ENCODE data around the gene DUOXA1.

DUOXA1 gene

GRCh38 chr15:45091576-45091975 lies 38.1 kb downstream of the DUOXA1 start:
- peaks cover 0 to 10% (median 0%) of the 10 kb centered on the region in 5 experiments for H3K27me3 ChIP-seq (replicated peaks in 2 of 5; ENCODE audit: control insufficient read depth in 4 of 5, insufficient read depth in 5 of 5, low read length in 4 of 5)
- ChIA-PET CTCF (no interaction called here), POLR2A (no interaction called here)
- 100% methylated on average over 2 of the region's 2 CpGs for WGBS (ENCODE audit: insufficient coverage)
- no peak overlapping the region for H3K4me3 ChIP-seq (ENCODE audit: control insufficient read depth in 1 of 7, extremely low read depth in 1 of 7, insufficient read depth in 4 of 7, low read depth in 2 of 7, low read length in 6 of 7)
- H3K36me3 ChIP-seq (ENCODE audit: control insufficient read depth in 4 of 4, insufficient read depth in 4 of 4, low read length in 3 of 4) = no peaks in the 10 kb centered on the region
- DNase-seq = no peak
- no peaks in the 10 kb centered on the region for H3K4me1 ChIP-seq (ENCODE audit: control extremely low read depth in 1 of 4, control insufficient read depth in 4 of 4, insufficient read depth in 4 of 4, low read length in 3 of 4)
- no peak overlapping the region for H3K27ac ChIP-seq (ENCODE audit: insufficient read depth in 1 of 2, low read depth in 1 of 2, low read length in 2 of 2, poor library complexity in 1 of 2, severe bottlenecking in 2 of 2)
- no peaks in the 10 kb centered on the region for H3K9me3 ChIP-seq (ENCODE audit: control extremely low read depth in 1 of 5, control insufficient read depth in 4 of 5, insufficient read depth in 2 of 5, low read depth in 1 of 5, low read length in 4 of 5)

DNA sequence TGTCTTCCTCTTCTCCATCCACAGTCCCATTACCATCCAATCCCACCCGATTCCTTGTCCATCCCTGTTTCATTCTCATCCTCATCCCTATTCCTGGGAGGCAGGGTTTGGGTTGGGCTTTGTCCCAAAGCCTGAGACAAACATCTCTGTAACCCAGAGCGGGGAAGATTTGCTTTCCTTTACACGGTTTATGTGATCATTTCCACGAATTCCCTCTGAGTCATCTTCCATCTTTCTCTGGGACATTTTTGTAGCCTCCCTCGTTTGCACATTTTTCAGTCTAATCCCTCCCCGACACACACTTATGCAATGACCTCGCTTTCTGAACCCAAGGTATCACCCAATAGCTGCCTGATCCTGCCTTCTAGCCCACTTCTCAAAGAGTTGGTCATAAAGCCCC lies 38.5 kb downstream of the DUOXA1 start:
- ChIA-PET CTCF (no interaction called here), POLR2A (no interaction called here)
- no peak overlapping the region for H3K27ac ChIP-seq (ENCODE audit: insufficient read depth in 1 of 2, low read depth in 1 of 2, low read length in 2 of 2, poor library complexity in 1 of 2, severe bottlenecking in 2 of 2)
- no peak for DNase-seq
- no peaks in the 10 kb centered on the region for H3K36me3 ChIP-seq (ENCODE audit: control insufficient read depth in 4 of 4, insufficient read depth in 4 of 4, low read length in 3 of 4)
- no peaks in the 10 kb centered on the region for H3K4me1 ChIP-seq (ENCODE audit: control extremely low read depth in 1 of 4, control insufficient read depth in 4 of 4, insufficient read depth in 4 of 4, low read length in 3 of 4)
- no peak overlapping the region for H3K4me3 ChIP-seq (ENCODE audit: control insufficient read depth in 1 of 7, extremely low read depth in 1 of 7, insufficient read depth in 4 of 7, low read depth in 2 of 7, low read length in 6 of 7)
- H3K27me3 ChIP-seq (replicated peaks in 2 of 5; ENCODE audit: control insufficient read depth in 4 of 5, insufficient read depth in 5 of 5, low read length in 4 of 5) = peaks cover 0 to 10% (median 0%) of the 10 kb centered on the region in 5 experiments
- no peaks in the 10 kb centered on the region for H3K9me3 ChIP-seq (ENCODE audit: control extremely low read depth in 1 of 5, control insufficient read depth in 4 of 5, insufficient read depth in 2 of 5, low read depth in 1 of 5, low read length in 4 of 5)
- 74% methylated on average over 7 of the region's 7 CpGs for WGBS (ENCODE audit: insufficient coverage)

GRCh38 chr15:45089712-45090373 lies 39.8 kb downstream of the DUOXA1 start:
- POLR2A ChIA-PET = no interaction called here
- 71% methylated on average over 1 of the region's 3 CpGs for WGBS (ENCODE audit: insufficient coverage)

GRCh38 chr15:45088801-45089711 lies 40.6 kb downstream of the DUOXA1 start:
- H3K36me3 ChIP-seq (ENCODE audit: control insufficient read depth in 4 of 4, insufficient read depth in 4 of 4, low read length in 3 of 4) = no peaks in the 10 kb centered on the region
- CTCF ChIA-PET = no interaction called here
- no peak overlapping the region for H3K4me3 ChIP-seq (ENCODE audit: control insufficient read depth in 1 of 7, extremely low read depth in 1 of 7, insufficient read depth in 4 of 7, low read depth in 2 of 7, low read length in 6 of 7)
- H3K27ac ChIP-seq (ENCODE audit: insufficient read depth in 1 of 2, low read depth in 1 of 2, low read length in 2 of 2, poor library complexity in 1 of 2, severe bottlenecking in 2 of 2) = no peak overlapping the region
- no peaks in the 10 kb centered on the region for H3K4me1 ChIP-seq (ENCODE audit: control extremely low read depth in 1 of 4, control insufficient read depth in 4 of 4, insufficient read depth in 4 of 4, low read length in 3 of 4)
- WGBS (ENCODE audit: insufficient coverage) = 96% methylated on average over 5 of the region's 10 CpGs
- no peak for DNase-seq
- POLR2A ChIA-PET = no interaction called here
- H3K9me3 ChIP-seq (ENCODE audit: control extremely low read depth in 1 of 5, control insufficient read depth in 4 of 5, insufficient read depth in 2 of 5, low read depth in 1 of 5, low read length in 4 of 5) = no peaks in the 10 kb centered on the region
- H3K27me3 ChIP-seq (replicated peaks in 2 of 5; ENCODE audit: control insufficient read depth in 4 of 5, insufficient read depth in 5 of 5, low read length in 4 of 5) = peaks cover 0 to 10% (median 0%) of the 10 kb centered on the region in 5 experiments

More at GRCh38 chr15:45089712-45090373, 39.8 kb downstream of the DUOXA1 start:
- CTCF ChIA-PET = no interaction called here
- DNase-seq = peak in 1 of 3 donors; percentile 40
- Histone ChIP-seq H3K27me3 (replicated peaks in 2 of 5; ENCODE audit: control insufficient read depth in 4 of 5, insufficient read depth in 5 of 5, low read length in 4 of 5) (peaks cover 0 to 10% (median 0%) of the 10 kb centered on the region in 5 experiments), H3K4me3 (ENCODE audit: control insufficient read depth in 1 of 7, extremely low read depth in 1 of 7, insufficient read depth in 4 of 7, low read depth in 2 of 7, low read length in 6 of 7) (no peak overlapping the region), H3K27ac (ENCODE audit: insufficient read depth in 1 of 2, low read depth in 1 of 2, low read length in 2 of 2, poor library complexity in 1 of 2, severe bottlenecking in 2 of 2) (no peak overlapping the region), H3K36me3 (ENCODE audit: control insufficient read depth in 4 of 4, insufficient read depth in 4 of 4, low read length in 3 of 4) (no peaks in the 10 kb centered on the region), H3K9me3 (ENCODE audit: control extremely low read depth in 1 of 5, control insufficient read depth in 4 of 5, insufficient read depth in 2 of 5, low read depth in 1 of 5, low read length in 4 of 5) (no peaks in the 10 kb centered on the region), H3K4me1 (ENCODE audit: control extremely low read depth in 1 of 4, control insufficient read depth in 4 of 4, insufficient read depth in 4 of 4, low read length in 3 of 4) (no peaks in the 10 kb centered on the region)

- ChIA-PET CTCF (no interaction called here), POLR2A (interaction anchor here (0.5 kb wide), 1 partner anchor 275 kb away, joined by 3 read pairs; no protein-coding TSS in a partner anchor)
These were observed 42.2 kb downstream of the DUOXA1 start for GRCh38 chr15:45087513-45087912.

DNA sequence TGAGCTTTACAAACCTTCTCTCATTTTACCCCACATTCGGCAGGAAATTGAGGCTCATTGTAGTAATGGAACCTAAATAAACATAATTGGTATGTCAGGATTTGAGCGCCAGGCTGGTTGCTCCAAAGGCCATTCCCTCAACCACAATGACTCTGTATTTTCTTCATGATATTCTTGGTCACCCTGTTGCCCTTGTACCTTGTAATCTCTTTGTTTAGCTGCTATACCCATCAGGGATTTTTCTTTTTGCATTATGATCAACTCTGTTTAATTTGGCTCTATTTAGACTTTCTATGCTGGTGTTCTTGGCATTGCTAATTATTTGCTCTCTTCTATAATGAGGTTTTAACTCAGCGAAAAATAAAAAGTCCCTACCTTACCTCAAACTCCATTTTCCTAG lies 45.5 kb downstream of the DUOXA1 start:
- POLR2A ChIA-PET = no interaction called here
- peaks cover 0 to 5% (median 0%) of the 10 kb centered on the region in 5 experiments for H3K27me3 ChIP-seq (replicated peaks in 2 of 5; ENCODE audit: control insufficient read depth in 4 of 5, insufficient read depth in 5 of 5, low read length in 4 of 5)
- H3K27ac ChIP-seq (ENCODE audit: insufficient read depth in 1 of 2, low read depth in 1 of 2, low read length in 2 of 2, poor library complexity in 1 of 2, severe bottlenecking in 2 of 2) = no peak overlapping the region
- H3K9me3 ChIP-seq (ENCODE audit: control extremely low read depth in 1 of 5, control insufficient read depth in 4 of 5, insufficient read depth in 2 of 5, low read depth in 1 of 5, low read length in 4 of 5) = no peaks in the 10 kb centered on the region
- no peak overlapping the region for H3K4me3 ChIP-seq (ENCODE audit: control insufficient read depth in 1 of 7, extremely low read depth in 1 of 7, insufficient read depth in 4 of 7, low read depth in 2 of 7, low read length in 6 of 7)
- WGBS (ENCODE audit: insufficient coverage) = 100% methylated on average over 1 of the region's 3 CpGs
- CTCF ChIA-PET = no interaction called here
- H3K4me1 ChIP-seq (ENCODE audit: control extremely low read depth in 1 of 4, control insufficient read depth in 4 of 4, insufficient read depth in 4 of 4, low read length in 3 of 4) = no peaks in the 10 kb centered on the region
- DNase-seq = peak in 1 of 3 donors; percentile 4
- no peaks in the 10 kb centered on the region for H3K36me3 ChIP-seq (ENCODE audit: control insufficient read depth in 4 of 4, insufficient read depth in 4 of 4, low read length in 3 of 4)

More at GRCh38 chr15:45087513-45087912, 42.2 kb downstream of the DUOXA1 start:
- WGBS (ENCODE audit: insufficient coverage) = 80% methylated on average over 1 of the region's 1 CpG
- Histone ChIP-seq H3K36me3 (ENCODE audit: control insufficient read depth in 4 of 4, insufficient read depth in 4 of 4, low read length in 3 of 4) (no peaks in the 10 kb centered on the region), H3K27ac (ENCODE audit: insufficient read depth in 1 of 2, low read depth in 1 of 2, low read length in 2 of 2, poor library complexity in 1 of 2, severe bottlenecking in 2 of 2) (no peak overlapping the region), H3K4me3 (ENCODE audit: control insufficient read depth in 1 of 7, extremely low read depth in 1 of 7, insufficient read depth in 4 of 7, low read depth in 2 of 7, low read length in 6 of 7) (no peak overlapping the region), H3K4me1 (ENCODE audit: control extremely low read depth in 1 of 4, control insufficient read depth in 4 of 4, insufficient read depth in 4 of 4, low read length in 3 of 4) (no peaks in the 10 kb centered on the region), H3K9me3 (ENCODE audit: control extremely low read depth in 1 of 5, control insufficient read depth in 4 of 5, insufficient read depth in 2 of 5, low read depth in 1 of 5, low read length in 4 of 5) (no peaks in the 10 kb centered on the region), H3K27me3 (replicated peaks in 2 of 5; ENCODE audit: control insufficient read depth in 4 of 5, insufficient read depth in 5 of 5, low read length in 4 of 5) (peaks cover 0 to 10% (median 0%) of the 10 kb centered on the region in 5 experiments)
- DNase-seq = peak in 2 of 3 donors; percentile 4 to 11

DNA sequence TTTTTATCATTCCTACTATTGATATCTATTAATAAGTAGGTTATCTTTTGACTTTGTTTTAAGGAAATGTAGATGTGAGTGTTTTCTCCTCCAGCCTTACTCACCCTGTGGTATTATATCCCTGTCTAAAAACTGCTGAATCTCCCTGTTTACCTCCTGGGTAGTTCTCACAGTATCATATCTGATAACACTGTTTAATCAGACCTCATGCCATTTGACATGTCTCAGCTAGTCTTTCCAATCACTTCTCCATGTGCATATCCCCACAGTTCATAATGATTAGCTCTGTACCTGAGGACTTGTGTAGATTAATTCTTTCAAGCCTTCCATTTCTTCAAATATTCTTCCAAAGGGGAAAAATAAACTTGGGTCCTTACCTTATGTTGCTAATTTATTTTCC lies 46.5 kb downstream of the DUOXA1 start:
- Histone ChIP-seq H3K36me3 (ENCODE audit: control insufficient read depth in 4 of 4, insufficient read depth in 4 of 4, low read length in 3 of 4) (no peaks in the 10 kb centered on the region), H3K27me3 (replicated peaks in 2 of 5; ENCODE audit: control insufficient read depth in 4 of 5, insufficient read depth in 5 of 5, low read length in 4 of 5) (peaks cover 0 to 3% (median 0%) of the 10 kb centered on the region in 5 experiments), H3K27ac (ENCODE audit: insufficient read depth in 1 of 2, low read depth in 1 of 2, low read length in 2 of 2, poor library complexity in 1 of 2, severe bottlenecking in 2 of 2) (no peak overlapping the region), H3K9me3 (ENCODE audit: control extremely low read depth in 1 of 5, control insufficient read depth in 4 of 5, insufficient read depth in 2 of 5, low read depth in 1 of 5, low read length in 4 of 5) (no peaks in the 10 kb centered on the region), H3K4me3 (ENCODE audit: control insufficient read depth in 1 of 7, extremely low read depth in 1 of 7, insufficient read depth in 4 of 7, low read depth in 2 of 7, low read length in 6 of 7) (no peak overlapping the region), H3K4me1 (ENCODE audit: control extremely low read depth in 1 of 4, control insufficient read depth in 4 of 4, insufficient read depth in 4 of 4, low read length in 3 of 4) (no peaks in the 10 kb centered on the region)
- ChIA-PET CTCF (no interaction called here), POLR2A (no interaction called here)
- DNase-seq = no peak
